H7 (cell line): Measurements from ENCODE around the gene ARHGAP21. TPM values are rescaled to one million over a fixed set of nuclear protein-coding genes. Genes with fewer than 3 reads are reported as not detected.

ENCODE experiments used
- DNase-seq: peaks from one replicate; pipeline ENCODE4 v3.0.0; 2012
- H3K27me3 ChIP-seq: 2 replicates; pipeline ENCODE4 v1.6.0; 2011; ENCODE audit warnings: mild to moderate bottlenecking, low read length; ENCODE audit not compliant: control insufficient read depth, insufficient read depth
- H3K36me3 ChIP-seq: replicated peaks from 2 replicates; pipeline ENCODE4 v1.5.1; 2011; ENCODE audit warnings: low read length; ENCODE audit not compliant: control insufficient read depth, insufficient read depth
- H3K4me3 ChIP-seq: 2 replicates; pipeline ENCODE4 v1.5.1; 2011; ENCODE audit warnings: low read depth, mild to moderate bottlenecking, control low read depth, low read length, moderate library complexity; ENCODE audit not compliant: insufficient read depth
- total RNA-seq: library from RNA; depleted of rRNA; stranded (reverse); fragments of >200 nt; shearing (Covaris generic); gene quantifications from 2 replicates; pipeline ENCODE4 v1.2.3, GENCODE V29; 2014; rRNA removed

Gene ARHGAP21
- total RNA-seq, 1 experiment from 2014 or later: 31.5 TPM

- Histone ChIP-seq H3K27me3 (no peaks in the 10 kb centered on the region), H3K36me3 (no peaks in the 10 kb centered on the region), H3K4me3 (no peak overlapping the region)
- no peak for DNase-seq
These were observed 178.1 kb downstream of the ARHGAP21 start for GRCh38 chr10:24545585-24545984.

GRCh38 chr10:24544776-24545175 is 178.9 kb downstream of the ARHGAP21 start:
- Histone ChIP-seq H3K27me3 (no peaks in the 10 kb centered on the region), H3K36me3 (no peaks in the 10 kb centered on the region), H3K4me3 (no peak overlapping the region)
- DNase-seq: no peak

- DNase-seq: no peak
- Histone ChIP-seq H3K27me3 (no peaks in the 10 kb centered on the region), H3K36me3 (no peaks in the 10 kb centered on the region), H3K4me3 (no peak overlapping the region)
These were observed 181.1 kb downstream of the ARHGAP21 start for GRCh38 chr10:24542314-24543270.

- H3K27me3 ChIP-seq: no peaks in the 10 kb centered on the region
- DNase-seq: no peak
- H3K36me3 ChIP-seq: no peaks in the 10 kb centered on the region; the same call in 1 of the 2 replicates
- H3K4me3 ChIP-seq: no peak overlapping the region
These were observed 182.4 kb downstream of the ARHGAP21 start for GRCh38 chr10:24541239-24541753.

- H3K36me3 ChIP-seq: peaks cover 2% of the 10 kb centered on the region
- no peak overlapping the region for H3K4me3 ChIP-seq
- no peak for DNase-seq
These were observed 187.1 kb downstream of the ARHGAP21 start for GRCh38 chr10:24536636-24537035.

GRCh38 chr10:24533981-24534380 is 189.7 kb downstream of the ARHGAP21 start:
- Histone ChIP-seq H3K27me3 (no peaks in the 10 kb centered on the region), H3K4me3 (no peak overlapping the region), H3K36me3 (peaks cover 2% of the 10 kb centered on the region)
- DNase-seq: no peak

More at GRCh38 chr10:24536636-24537035, 187.1 kb downstream of the ARHGAP21 start:
- H3K27me3 ChIP-seq: no peaks in the 10 kb centered on the region

Other genes with a start within 250 kb of the ARHGAP21 start
- gene PRTFDC1, start 228.7 kb upstream of the ARHGAP21 start, total RNA-seq: 12.5 and 13.4 TPM in 2 replicates